Suprapubic skin (tissue), 4 donors: ENCODE measurements around the gene SORCS3. TPM values are rescaled to one million over a fixed set of nuclear protein-coding genes. Genes with fewer than 3 reads are reported as not detected.

Experiments used
- DNase-seq, 2 donors: peaks; one replicate each; pipeline ENCODE4 v3.0.0-alpha.2; 2019; ENCODE audit warnings: low spot score in 2 of 2
- H3K27ac ChIP-seq: fragments of 200-600 bp; sonication (generic); one replicate; pipeline ENCODE4 v1.5.1; 2019
- H3K27me3 ChIP-seq: fragments of 200-600 bp; sonication (generic); one replicate; pipeline ENCODE4 v1.5.1; 2019
- H3K36me3 ChIP-seq: fragments of 200-600 bp; sonication (generic); one replicate; pipeline ENCODE4 v1.5.1; 2019
- H3K4me1 ChIP-seq: fragments of 200-600 bp; sonication (generic); one replicate; pipeline ENCODE4 v1.5.1; 2019
- H3K4me3 ChIP-seq: fragments of 200-600 bp; sonication (generic); one replicate; pipeline ENCODE4 v1.5.1; 2019; ENCODE audit warnings: mild to moderate bottlenecking
- H3K9me3 ChIP-seq: fragments of 200-600 bp; sonication (generic); one replicate; pipeline ENCODE4 v1.5.1; 2019
- CTCF ChIP-seq, 2 donors: fragments of 200-600 bp in 1 of 2; fragments of 450-650 bp in 1 of 2; sonication (generic) in 1 of 2; IDR thresholded peaks; one replicate each; pipeline ENCODE4 v1.5.1; 2016 to 2019; ENCODE audit warnings: antibody characterized with exemption in 2 of 2, mild to moderate bottlenecking in 1 of 2, moderate library complexity in 1 of 2
- EP300 ChIP-seq: sonication (generic); formaldehyde crosslinking; IDR thresholded peaks from one replicate; pipeline ENCODE4 v1.6.1; 2017; ENCODE audit warnings: antibody characterized with exemption
- POLR2A ChIP-seq, 2 donors: fragments of 450-650 bp; IDR thresholded peaks; one replicate each; pipeline ENCODE4 v1.6.1; 2017; ENCODE audit warnings: antibody characterized with exemption in 2 of 2, mild to moderate bottlenecking in 2 of 2, moderate library complexity in 2 of 2
- POLR2AphosphoS5 ChIP-seq, 3 donors: sonication (generic); formaldehyde crosslinking; IDR thresholded peaks; one replicate each; pipeline ENCODE4 v1.6.1; 2017; ENCODE audit warnings: antibody characterized with exemption in 3 of 3
- WGBS: methylation state at CpG from one replicate; pipeline ENCODE4 v1.1.5; 2018; 5-methylcytosine and 5-hydroxymethylcytosine counted together
- total RNA-seq, 4 donors: library from RNA; depleted of rRNA; stranded (reverse); fragments of >200 nt; gene quantifications; one replicate each; pipeline ENCODE4 v1.1.0, GENCODE V29; 2016

Gene SORCS3
- total RNA-seq, 4 donors from 2014 or later: 0.16 to 0.19 (median 0.18) TPM

DNA sequence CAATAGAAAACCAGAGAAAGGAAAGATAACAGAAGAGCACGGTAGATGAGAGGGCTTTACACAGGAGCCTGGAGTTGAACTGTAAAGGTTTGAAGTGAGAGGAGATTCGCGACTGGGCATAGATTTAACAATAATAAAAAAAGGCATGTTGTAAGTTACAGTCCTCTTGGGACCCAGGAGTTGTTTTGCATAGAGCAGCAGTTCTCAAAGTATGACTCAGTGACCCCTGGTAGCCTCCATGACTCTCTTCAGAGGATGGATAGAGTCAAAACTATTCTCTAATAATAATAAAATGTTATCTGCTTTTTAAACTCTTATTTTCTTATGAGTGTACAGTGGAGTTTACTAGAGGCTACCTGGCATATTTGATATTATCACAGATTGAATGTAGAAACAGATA lies 262.3 kb downstream of the SORCS3 start:
- Histone ChIP-seq H3K4me1 (no peaks in the 10 kb centered on the region), H3K27me3 (peaks cover 3% of the 10 kb centered on the region), H3K4me3 (no peak overlapping the region), H3K36me3 (no peaks in the 10 kb centered on the region), H3K9me3 (no peaks in the 10 kb centered on the region), H3K27ac (no peak overlapping the region)
- no peak for DNase-seq
- TF ChIP-seq POLR2A (IDR thresholded peaks at IDR 0.05) (no peak), EP300 (no peak), CTCF (IDR thresholded peaks at IDR 0.05) (no peak), POLR2AphosphoS5 (IDR thresholded peaks at IDR 0.05) (no peak)
- WGBS: 64% methylated on average over 3 of the region's 3 CpGs

- Histone ChIP-seq H3K27ac (no peak overlapping the region), H3K4me3 (no peak overlapping the region), H3K27me3 (peaks cover 3% of the 10 kb centered on the region), H3K9me3 (no peaks in the 10 kb centered on the region), H3K36me3 (no peaks in the 10 kb centered on the region), H3K4me1 (no peaks in the 10 kb centered on the region)
- no peak for DNase-seq
- 79% methylated on average over 5 of the region's 5 CpGs for WGBS
- TF ChIP-seq EP300 (no peak), CTCF (IDR thresholded peaks at IDR 0.05) (no peak), POLR2A (IDR thresholded peaks at IDR 0.05) (no peak), POLR2AphosphoS5 (IDR thresholded peaks at IDR 0.05) (no peak)
Measured at GRCh38 chr10:104904753-104905323, 263.7 kb downstream of the SORCS3 start.

DNA sequence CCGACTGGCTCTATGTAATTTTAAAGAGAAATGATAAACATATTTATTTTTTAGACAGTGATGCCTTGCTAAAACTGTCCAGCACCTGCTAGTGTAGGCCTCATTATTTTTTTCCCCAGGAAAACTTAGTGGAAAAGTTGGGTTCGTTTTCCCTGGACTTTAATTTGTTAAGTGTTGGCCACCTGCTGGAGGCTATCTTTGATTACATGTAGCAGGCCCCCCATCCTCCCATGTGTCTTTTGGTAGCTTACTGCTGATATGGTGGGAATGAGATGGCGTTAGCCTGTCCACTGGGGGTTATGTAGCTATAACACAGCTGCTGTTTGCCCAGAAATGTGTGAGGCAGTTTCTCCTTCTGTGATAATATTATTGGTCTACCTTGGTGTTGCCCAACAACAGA lies 265.0 kb downstream of the SORCS3 start:
- no peak overlapping the region for H3K27ac ChIP-seq
- H3K27me3 ChIP-seq: peaks cover 3% of the 10 kb centered on the region
- H3K4me3 ChIP-seq: no peak overlapping the region
- no peak for DNase-seq
- no peaks in the 10 kb centered on the region for H3K4me1 ChIP-seq
- no peaks in the 10 kb centered on the region for H3K9me3 ChIP-seq
- WGBS: 49% methylated on average over 3 of the region's 3 CpGs
- H3K36me3 ChIP-seq: no peaks in the 10 kb centered on the region
- no peak for TF ChIP-seq POLR2A (IDR thresholded peaks at IDR 0.05)
- TF ChIP-seq POLR2AphosphoS5 (IDR thresholded peaks at IDR 0.05): no peak
- no peak for TF ChIP-seq EP300
- TF ChIP-seq CTCF (IDR thresholded peaks at IDR 0.05): no peak

- H3K4me3 ChIP-seq: no peak overlapping the region
- H3K36me3 ChIP-seq: no peaks in the 10 kb centered on the region
- H3K9me3 ChIP-seq: no peaks in the 10 kb centered on the region
- no peak for TF ChIP-seq POLR2AphosphoS5 (IDR thresholded peaks at IDR 0.05)
- no peak for TF ChIP-seq EP300
- no peak for TF ChIP-seq CTCF (IDR thresholded peaks at IDR 0.05)
- TF ChIP-seq POLR2A (IDR thresholded peaks at IDR 0.05): no peak
- no peak for DNase-seq
- H3K27ac ChIP-seq: no peak overlapping the region
- H3K4me1 ChIP-seq: no peaks in the 10 kb centered on the region
- WGBS: 64% methylated on average over 4 of the region's 4 CpGs
- peaks cover 3% of the 10 kb centered on the region for H3K27me3 ChIP-seq
Measured at GRCh38 chr10:104907521-104907920, 266.4 kb downstream of the SORCS3 start.

- Histone ChIP-seq H3K27me3 (no peaks in the 10 kb centered on the region), H3K27ac (no peak overlapping the region), H3K9me3 (no peaks in the 10 kb centered on the region), H3K36me3 (no peaks in the 10 kb centered on the region), H3K4me3 (no peak overlapping the region), H3K4me1 (no peaks in the 10 kb centered on the region)
- TF ChIP-seq EP300 (no peak), POLR2AphosphoS5 (IDR thresholded peaks at IDR 0.05) (no peak), POLR2A (IDR thresholded peaks at IDR 0.05) (no peak), CTCF (IDR thresholded peaks at IDR 0.05) (no peak)
- WGBS: 72% methylated on average over 2 of the region's 2 CpGs
- DNase-seq: no peak
Measured at GRCh38 chr10:104908581-104908980, 267.5 kb downstream of the SORCS3 start.
